A673 (cell line): Measurements from ENCODE around the gene HSH2D. TPM values are rescaled to one million over a fixed set of nuclear protein-coding genes. Genes with fewer than 3 reads are reported as not detected.

Experiments used
- BruUV-seq: library from RNA; stranded (reverse); fragments of 400-500 nt; replicated peaks from 2 replicates; lab custom pipeline; 2021; lab: Mats Ljungman, UMichigan
- CTCF ChIA-PET: fragments of 300-600 bp; sonication (Branson Sonifier 250); formaldehyde crosslinking; loops from one replicate; lab custom pipeline; 2022; ENCODE audit warnings: antibody characterized with exemption; lab: Charles Lee
- POLR2A ChIA-PET: fragments of 300-600 bp; sonication (Branson Sonifier 250); formaldehyde crosslinking; loops from one replicate; lab custom pipeline; 2022; ENCODE audit warnings: antibody characterized with exemption; ENCODE audit not compliant: low non-redundant PET; lab: Charles Lee
- DNase-seq: peaks from one replicate; pipeline ENCODE4 v3.0.0-alpha.2; 2015; ENCODE audit warnings: low spot score
- H3K27ac ChIP-seq: fragments of 200-600 bp; sonication (generic); 2 replicates; pipeline ENCODE4 v1.5.1; 2016; ENCODE audit warnings: mixed run types, low read depth, mild to moderate bottlenecking, mixed read lengths, antibody characterized with exemption, low read length; ENCODE audit not compliant: poor library complexity, severe bottlenecking
- H3K27me3 ChIP-seq: fragments of 200-600 bp; sonication (generic); replicated peaks from 2 replicates; pipeline ENCODE4 v1.6.1; 2017; ENCODE audit warnings: mixed run types, low read depth, mild to moderate bottlenecking, mixed read lengths, antibody characterized with exemption, low read length; ENCODE audit not compliant: insufficient read depth, poor library complexity
- H3K36me3 ChIP-seq: fragments of 200-600 bp; sonication (generic); 2 replicates; pipeline ENCODE4 v1.6.1; 2016; ENCODE audit warnings: mixed run types, mild to moderate bottlenecking, mixed read lengths, antibody characterized with exemption, low read length; ENCODE audit not compliant: insufficient read depth, poor library complexity, severe bottlenecking
- H3K4me1 ChIP-seq: fragments of 200-600 bp; sonication (generic); 2 replicates; pipeline ENCODE4 v1.6.1; 2017; ENCODE audit warnings: mixed run types, mild to moderate bottlenecking, mixed read lengths, antibody characterized with exemption, low read length; ENCODE audit not compliant: insufficient read depth, poor library complexity, severe bottlenecking
- H3K4me3 ChIP-seq: fragments of 200-600 bp; sonication (generic); 2 replicates; pipeline ENCODE4 v1.5.1; 2016; ENCODE audit warnings: low read depth, mixed run types, mild to moderate bottlenecking, mixed read lengths, low read length; ENCODE audit not compliant: poor library complexity, severe bottlenecking
- H3K9me3 ChIP-seq: fragments of 200-600 bp; sonication (generic); 2 replicates; pipeline ENCODE4 v1.6.1; 2016; ENCODE audit warnings: mixed run types, low read depth, mild to moderate bottlenecking, mixed read lengths, antibody characterized with exemption, low read length; ENCODE audit not compliant: poor library complexity, severe bottlenecking
- CTCF ChIP-seq: fragments of 300-800, 200-600 bp; sonication (generic); conservative IDR thresholded peaks from 2 replicates; pipeline ENCODE4 v1.5.1; 2017; ENCODE audit warnings: low read depth, mild to moderate bottlenecking, antibody characterized with exemption, low read length, moderate library complexity, mixed read lengths
- EZH2 ChIP-seq: fragments of 200-600 bp; sonication (generic); IDR thresholded peaks from 2 replicates; pipeline ENCODE4 v1.6.1; 2017; ENCODE audit warnings: borderline replicate concordance, low read depth, mild to moderate bottlenecking, mixed read lengths, antibody characterized with exemption, low read length; ENCODE audit not compliant: poor library complexity, severe bottlenecking
- intact Hi-C: fragments of 100-400 bp; cut with micrococcal nuclease; formaldehyde crosslinking; loops from one replicate; pipeline ENCODE4 v1.10.0; 2022; ENCODE audit not compliant: unreplicated experiment
- total RNA-seq: library from RNA; stranded (reverse); gene quantifications from 2 replicates; pipeline ENCODE4 v1.2.3, GENCODE V29; 2021

Gene HSH2D
- total RNA-seq, 1 experiment from 2014 or later: not detected

- intact Hi-C loops: no loop called here
- ChIA-PET CTCF (no interaction called here), POLR2A (no interaction called here)
- DNase-seq: no peak
- Histone ChIP-seq H3K4me3 (no peak overlapping the region), H3K27me3 (no peaks in the 10 kb centered on the region), H3K36me3 (peaks cover 38% of the 10 kb centered on the region), H3K27ac (no peak overlapping the region), H3K9me3 (no peaks in the 10 kb centered on the region), H3K4me1 (no peaks in the 10 kb centered on the region)
- no peak for TF ChIP-seq CTCF
- TF ChIP-seq EZH2: no peak
- BruUV-seq: no TSS peak
Measured at GRCh38 chr19:16206046-16206605, 62.6 kb downstream of the HSH2D start.

- Histone ChIP-seq H3K27ac (no peak overlapping the region), H3K36me3 (peaks cover 38% of the 10 kb centered on the region), H3K9me3 (no peaks in the 10 kb centered on the region), H3K4me1 (no peaks in the 10 kb centered on the region), H3K27me3 (no peaks in the 10 kb centered on the region), H3K4me3 (no peak overlapping the region)
- no TSS peak for BruUV-seq
- intact Hi-C loops: no loop called here
- TF ChIP-seq CTCF (no peak), EZH2 (no peak)
- DNase-seq: no peak
- ChIA-PET CTCF (no interaction called here), POLR2A (no interaction called here)
Measured at GRCh38 chr19:16206637-16207036, 63.2 kb downstream of the HSH2D start.

- DNase-seq: no peak
- CTCF ChIA-PET: no interaction called here
- intact Hi-C loops: no loop called here
- no peak overlapping the region for H3K27ac ChIP-seq
- no peaks in the 10 kb centered on the region for H3K9me3 ChIP-seq
- no peak overlapping the region for H3K4me3 ChIP-seq
- H3K4me1 ChIP-seq: no peaks in the 10 kb centered on the region
- BruUV-seq: no TSS peak
- no peaks in the 10 kb centered on the region for H3K27me3 ChIP-seq
- POLR2A ChIA-PET: no interaction called here
- TF ChIP-seq CTCF (no peak), EZH2 (no peak)
- H3K36me3 ChIP-seq: peaks cover 33% of the 10 kb centered on the region
Measured at GRCh38 chr19:16207063-16207462, 63.6 kb downstream of the HSH2D start.
